AG04450 (cell line): ENCODE measurements around the gene GJB6. TPM values are rescaled to one million over a fixed set of nuclear protein-coding genes. Genes with fewer than 3 reads are reported as not detected.

ENCODE experiments used
- CTCF ChIA-PET: fragments of 300-600, 350-600 bp; formaldehyde crosslinking; extraction: SDS; loops from one replicate; lab custom pipeline; 2022; ENCODE audit warnings: antibody characterized with exemption, inconsistent platforms; lab: Charles Lee
- POLR2A ChIA-PET: fragments of 350-600 bp; formaldehyde crosslinking; extraction: SDS; loops from one replicate; lab custom pipeline; 2021; ENCODE audit warnings: antibody characterized with exemption, inconsistent platforms; lab: Yijun Ruan, JAX
- DNase-seq: peaks from one replicate; pipeline ENCODE4 v3.0.0-alpha.2; 2011; ENCODE audit warnings: low read depth, low spot score
- H3K27ac ChIP-seq: one replicate; pipeline ENCODE4 v1.5.1; 2012; ENCODE audit warnings: low read depth, low read length, control low read depth
- H3K27me3 ChIP-seq: one replicate; pipeline ENCODE4 v1.6.0; 2012; ENCODE audit warnings: low read length; ENCODE audit not compliant: control insufficient read depth, insufficient read depth
- H3K4me3 ChIP-seq: 2 replicates; pipeline ENCODE4 v1.5.1; 2011; ENCODE audit warnings: mild to moderate bottlenecking, low read depth, low read length, control low read depth
- H3K9me3 ChIP-seq: 2 replicates; pipeline ENCODE4 v1.5.1; 2012; ENCODE audit warnings: low read length; ENCODE audit not compliant: control insufficient read depth, insufficient read depth
- polyA plus RNA-seq: library from polyadenylated mRNA; depleted of rRNA; stranded (reverse); fragments of >200 nt; gene quantifications from 2 replicates; pipeline ENCODE4 v1.2.3, GENCODE V29; 2011
- TF ChIP-seq, protein P1 (sequence below): IDR thresholded peaks from 2 replicates; pipeline ENCODE4 v1.5.1; 2011; ENCODE audit warnings: low read depth, low read length, control low read depth, inconsistent platforms

GJB6 gene
- polyA plus RNA-seq, 1 experiment = not detected

DNA sequence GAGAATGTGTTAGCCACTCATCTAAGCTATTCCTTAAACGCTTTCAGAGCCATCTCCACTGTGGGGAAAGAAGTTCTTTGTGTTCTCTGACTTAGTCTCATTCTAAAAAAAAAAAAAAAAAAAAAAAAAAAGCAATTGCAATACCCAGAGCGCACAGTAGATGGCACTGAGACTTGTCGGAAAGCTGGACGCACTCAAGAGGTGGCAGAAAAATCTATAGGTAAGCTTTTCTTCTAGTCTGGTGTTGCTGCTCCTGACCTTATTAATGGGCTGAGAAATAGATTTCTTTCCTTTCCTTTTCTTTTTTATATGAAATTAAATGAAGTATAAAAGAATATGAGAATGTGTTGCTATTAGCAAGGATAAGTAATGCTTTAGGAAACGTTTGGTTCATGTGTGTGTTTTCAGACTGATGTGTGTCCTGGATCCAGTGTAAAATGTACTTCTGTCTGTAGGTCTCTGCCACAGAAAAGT lies 34.7 kb downstream of the GJB6 start:
- Histone ChIP-seq H3K9me3 (no peaks in the 10 kb centered on the region; the same call in none of the 2 replicates), H3K27ac (no peak overlapping the region), H3K27me3 (peaks cover 56% of the 10 kb centered on the region), H3K4me3 (no peak overlapping the region)
- POLR2A ChIA-PET = no interaction called here
- TF ChIP-seq, protein P1, sequence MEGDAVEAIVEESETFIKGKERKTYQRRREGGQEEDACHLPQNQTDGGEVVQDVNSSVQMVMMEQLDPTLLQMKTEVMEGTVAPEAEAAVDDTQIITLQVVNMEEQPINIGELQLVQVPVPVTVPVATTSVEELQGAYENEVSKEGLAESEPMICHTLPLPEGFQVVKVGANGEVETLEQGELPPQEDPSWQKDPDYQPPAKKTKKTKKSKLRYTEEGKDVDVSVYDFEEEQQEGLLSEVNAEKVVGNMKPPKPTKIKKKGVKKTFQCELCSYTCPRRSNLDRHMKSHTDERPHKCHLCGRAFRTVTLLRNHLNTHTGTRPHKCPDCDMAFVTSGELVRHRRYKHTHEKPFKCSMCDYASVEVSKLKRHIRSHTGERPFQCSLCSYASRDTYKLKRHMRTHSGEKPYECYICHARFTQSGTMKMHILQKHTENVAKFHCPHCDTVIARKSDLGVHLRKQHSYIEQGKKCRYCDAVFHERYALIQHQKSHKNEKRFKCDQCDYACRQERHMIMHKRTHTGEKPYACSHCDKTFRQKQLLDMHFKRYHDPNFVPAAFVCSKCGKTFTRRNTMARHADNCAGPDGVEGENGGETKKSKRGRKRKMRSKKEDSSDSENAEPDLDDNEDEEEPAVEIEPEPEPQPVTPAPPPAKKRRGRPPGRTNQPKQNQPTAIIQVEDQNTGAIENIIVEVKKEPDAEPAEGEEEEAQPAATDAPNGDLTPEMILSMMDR = peak; percentile 82
- no peak for DNase-seq
- CTCF ChIA-PET = interaction anchor here (0.6 to 2.5 kb wide), 59 partner anchors 8 to 1280 kb away, joined by 3 to 26 read pairs (median 4); partner anchors contain the start of gene IFT88

DNA sequence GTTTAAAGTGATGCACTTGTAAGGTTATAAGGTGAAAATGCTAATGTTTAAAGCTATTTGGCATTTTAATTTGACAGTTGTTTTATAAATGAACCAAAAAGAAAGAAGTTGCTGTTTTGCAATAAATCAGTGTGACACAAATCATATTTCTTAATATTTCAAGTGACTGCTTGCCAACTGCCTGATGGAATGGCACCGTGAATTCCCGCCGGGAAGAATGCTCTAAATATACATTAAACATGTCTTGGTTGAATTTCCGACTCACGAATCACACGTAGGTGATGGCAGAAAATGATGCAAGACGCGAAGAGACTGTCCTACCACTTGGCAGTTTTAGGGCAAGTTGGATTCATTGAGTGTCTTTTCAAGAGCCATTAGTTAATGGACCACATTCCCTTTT lies 36.3 kb downstream of the GJB6 start:
- ChIA-PET CTCF (interaction anchor here (1.3 to 2.5 kb wide), 4 partner anchors 13 to 372 kb away, joined by 3 to 14 read pairs (median 8); no protein-coding TSS in a partner anchor), POLR2A (no interaction called here)
- Histone ChIP-seq H3K27ac (no peak overlapping the region), H3K27me3 (peaks cover 58% of the 10 kb centered on the region), H3K4me3 (no peak overlapping the region), H3K9me3 (no peaks in the 10 kb centered on the region; the same call in 1 of the 2 replicates)
- no peak for DNase-seq
- TF ChIP-seq, protein P1 = no peak

DNA sequence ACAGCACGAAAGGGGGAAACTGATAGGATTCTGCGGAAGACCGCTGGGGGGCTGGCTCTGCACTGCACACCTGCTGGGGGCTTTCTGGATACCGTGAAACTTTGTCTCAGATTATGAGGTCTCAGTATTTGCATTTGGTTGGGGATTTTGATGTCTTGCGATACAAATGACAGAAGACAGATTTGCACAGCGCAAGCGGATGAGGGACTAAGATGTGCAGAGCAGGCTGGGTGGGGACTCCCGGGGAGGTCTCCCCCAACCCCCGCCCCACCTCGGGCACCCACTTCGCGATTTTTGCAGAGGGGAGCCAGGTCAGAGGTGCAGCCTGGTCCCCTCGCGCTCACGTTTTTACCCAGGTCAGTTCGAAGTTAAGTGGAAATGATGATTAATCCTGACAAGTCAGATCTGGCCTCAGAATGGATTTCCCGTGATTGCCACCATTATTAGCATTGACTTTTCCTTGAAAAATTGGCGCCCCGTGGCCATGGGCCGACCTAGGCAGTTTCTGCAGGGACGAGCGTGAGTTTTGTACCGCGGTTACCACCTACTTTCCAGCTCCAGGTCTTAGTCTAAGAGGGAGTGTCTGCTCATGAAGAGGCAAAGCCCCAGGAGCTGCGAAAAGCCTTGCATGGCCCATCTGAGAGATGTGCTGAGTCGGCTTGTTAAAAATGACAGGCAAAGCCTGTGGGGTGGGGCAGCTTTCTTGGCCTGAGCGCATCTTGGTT lies 38.0 kb downstream of the GJB6 start:
- CTCF ChIA-PET = interaction anchor here (1.2 to 1.6 kb wide), 3 partner anchors 11 to 635 kb away, joined by 3 to 4 read pairs (median 3); no protein-coding TSS in a partner anchor
- no peak overlapping the region for H3K4me3 ChIP-seq

DNA sequence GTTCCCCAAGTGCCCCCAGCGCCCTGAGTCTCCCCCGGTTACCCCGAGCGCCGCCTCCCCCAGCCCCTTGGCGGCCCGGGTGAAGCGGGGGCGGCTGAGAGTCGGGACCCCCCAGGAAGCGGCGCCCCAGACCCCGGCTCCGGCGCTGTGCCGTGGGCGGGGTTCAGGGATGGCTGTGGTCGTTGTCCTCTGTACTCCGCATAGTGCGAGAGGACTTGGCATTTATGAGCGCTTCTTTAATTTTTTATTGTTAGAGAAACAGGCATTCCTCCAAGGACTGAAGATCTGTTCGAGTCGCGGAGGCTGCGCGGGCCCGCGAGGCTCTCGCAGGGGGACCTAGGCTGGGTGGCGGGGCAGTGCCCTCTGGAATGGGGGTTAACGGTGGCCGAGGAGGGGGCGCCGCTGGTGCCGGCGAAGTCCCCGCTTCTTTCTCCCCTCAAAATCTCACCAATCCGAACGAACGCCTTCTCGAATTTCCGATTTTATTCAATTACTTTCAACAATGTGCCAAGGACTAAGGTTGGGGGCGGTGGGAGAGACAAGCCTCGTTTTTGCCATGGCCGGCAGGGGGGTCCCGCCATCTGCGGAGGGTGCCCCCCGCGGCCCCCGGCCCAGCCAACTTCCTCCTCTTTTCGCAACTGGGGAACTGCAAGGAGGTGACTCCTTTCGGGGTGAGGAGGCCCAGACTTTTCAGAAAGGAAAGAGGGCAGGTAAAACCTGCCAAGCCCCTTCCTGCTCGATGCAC lies 38.8 kb downstream of the GJB6 start:
- Histone ChIP-seq H3K27me3 (peaks cover 49% of the 10 kb centered on the region), H3K9me3 (no peaks in the 10 kb centered on the region; the same call in 1 of the 2 replicates), H3K27ac (no peak overlapping the region), H3K4me3 (peak overlapping the region; percentile 36)
- CTCF ChIA-PET = no interaction called here
- TF ChIP-seq, protein P1 = 0 out of 2 replicates have a peak, but pooled peaks have one; percentile 4
- no peak for DNase-seq
- POLR2A ChIA-PET = no interaction called here

More for the DNA sequence above, 38.0 kb downstream of the GJB6 start:
- no peak overlapping the region for H3K27ac ChIP-seq
- no peak for DNase-seq
- no peaks in the 10 kb centered on the region; the same call in 1 of the 2 replicates for H3K9me3 ChIP-seq
- POLR2A ChIA-PET = no interaction called here
- peaks cover 54% of the 10 kb centered on the region for H3K27me3 ChIP-seq
- TF ChIP-seq, protein P1 = no peak
